SU-DHL-6 (cell line): Measurements from ENCODE around the gene DNAH17.

Experiments used
- EZH2phosphoT487 ChIP-seq: fragments of 200-600 bp; sonication (generic), shearing (Covaris generic); conservative IDR thresholded peaks from 2 replicates; pipeline ENCODE4 v1.6.1; 2018; ENCODE audit warnings: mild to moderate bottlenecking, antibody characterized with exemption, low read length, moderate library complexity, mixed read lengths
- TF ChIP-seq, protein P1 (sequence below): fragments of 200-600 bp; sonication (generic); IDR thresholded peaks from one replicate; pipeline ENCODE4 v1.5.1; 2017; ENCODE audit warnings: antibody characterized with exemption, mild to moderate bottlenecking, low read length, moderate library complexity; ENCODE audit not compliant: insufficient read depth, poor library complexity, severe bottlenecking

DNA sequence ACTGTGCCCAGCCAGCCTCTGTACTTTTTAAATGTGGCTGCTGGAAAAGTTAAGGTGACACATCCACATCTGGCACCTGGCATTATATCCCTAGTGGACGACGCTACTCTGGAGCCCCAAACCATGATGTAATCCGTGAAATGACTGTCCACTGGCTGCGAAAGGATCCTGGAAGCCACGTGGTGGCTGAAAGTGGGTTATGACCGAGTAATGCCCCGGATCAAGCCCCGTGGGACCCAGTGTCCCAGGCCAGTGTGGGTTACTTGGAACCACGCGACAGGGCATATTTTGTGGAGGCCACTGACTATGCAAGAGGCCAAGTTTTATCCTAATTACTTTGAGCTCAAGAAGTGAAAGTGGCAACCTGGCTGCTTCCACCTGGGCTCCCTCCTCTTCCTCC, 119.1 kb downstream of the DNAH17 start:
- TF ChIP-seq, protein P1, sequence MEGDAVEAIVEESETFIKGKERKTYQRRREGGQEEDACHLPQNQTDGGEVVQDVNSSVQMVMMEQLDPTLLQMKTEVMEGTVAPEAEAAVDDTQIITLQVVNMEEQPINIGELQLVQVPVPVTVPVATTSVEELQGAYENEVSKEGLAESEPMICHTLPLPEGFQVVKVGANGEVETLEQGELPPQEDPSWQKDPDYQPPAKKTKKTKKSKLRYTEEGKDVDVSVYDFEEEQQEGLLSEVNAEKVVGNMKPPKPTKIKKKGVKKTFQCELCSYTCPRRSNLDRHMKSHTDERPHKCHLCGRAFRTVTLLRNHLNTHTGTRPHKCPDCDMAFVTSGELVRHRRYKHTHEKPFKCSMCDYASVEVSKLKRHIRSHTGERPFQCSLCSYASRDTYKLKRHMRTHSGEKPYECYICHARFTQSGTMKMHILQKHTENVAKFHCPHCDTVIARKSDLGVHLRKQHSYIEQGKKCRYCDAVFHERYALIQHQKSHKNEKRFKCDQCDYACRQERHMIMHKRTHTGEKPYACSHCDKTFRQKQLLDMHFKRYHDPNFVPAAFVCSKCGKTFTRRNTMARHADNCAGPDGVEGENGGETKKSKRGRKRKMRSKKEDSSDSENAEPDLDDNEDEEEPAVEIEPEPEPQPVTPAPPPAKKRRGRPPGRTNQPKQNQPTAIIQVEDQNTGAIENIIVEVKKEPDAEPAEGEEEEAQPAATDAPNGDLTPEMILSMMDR, result no peak
- TF ChIP-seq EZH2phosphoT487, result no peak
